Gastrocnemius medialis (tissue), 4 donors: ENCODE data around the gene EPS8L2. TPM values are rescaled to one million over a fixed set of nuclear protein-coding genes. Genes with fewer than 3 reads are reported as not detected.

Experiments used
- ATAC-seq, 2 donors: fragments of 150-250 bp; one replicate each; pipeline ENCODE4 v1.9.1; 2016
- DNase-seq, 2 donors: peaks; one replicate each; pipeline ENCODE4 v3.0.0-alpha.2; 2019
- H3K27ac ChIP-seq, 4 donors: fragments of 200-600 bp; sonication (generic); 1 replicate in 1 of 4; 2 replicates in 3 of 4; pipeline ENCODE4 v1.5.1; 2016 to 2018; ENCODE audit warnings: mild to moderate bottlenecking in 2 of 4, moderate library complexity in 1 of 4
- H3K27me3 ChIP-seq, 3 donors: fragments of 200-600 bp; sonication (generic) in 2 of 3; 1 replicate in 1 of 3; 2 replicates in 2 of 3; pipeline versions ENCODE4 v1.5.1 to v1.6.0; 2016 to 2019; ENCODE audit warnings: mild to moderate bottlenecking in 1 of 3, moderate library complexity in 1 of 3
- H3K36me3 ChIP-seq, 2 donors: fragments of 200-600 bp; sonication (generic) in 1 of 2; one replicate each; pipeline ENCODE4 v1.5.1; 2017 to 2018
- H3K4me1 ChIP-seq, 2 donors: fragments of 200-600 bp; sonication (generic) in 1 of 2; one replicate each; pipeline ENCODE4 v1.5.1; 2016 to 2017; ENCODE audit warnings: mild to moderate bottlenecking in 2 of 2
- H3K4me3 ChIP-seq, 4 donors: fragments of 200-600 bp; sonication (generic) in 3 of 4; 1 replicate in 1 of 4; 2 replicates in 3 of 4; pipeline ENCODE4 v1.5.1; 2016 to 2019; ENCODE audit warnings: mild to moderate bottlenecking in 2 of 4
- H3K9me3 ChIP-seq, 3 donors: fragments of 200-600 bp; sonication (generic) in 2 of 3; 1 replicate in 1 of 3; 2 replicates in 2 of 3; pipeline ENCODE4 v1.5.1; 2016 to 2019
- CTCF ChIP-seq, 5 experiments: fragments of 450-650 bp in 3 of 5; fragments of 200-600 bp in 2 of 5; sonication (generic) in 2 of 5; IDR thresholded peaks in 4 of 5; conservative IDR thresholded peaks in 1 of 5; 1 replicate in 4 of 5; 2 replicates in 1 of 5; pipeline ENCODE4 v1.5.1; 2016 to 2019; ENCODE audit warnings: antibody characterized with exemption in 5 of 5, mild to moderate bottlenecking in 3 of 5, moderate library complexity in 3 of 5
- POLR2A ChIP-seq, 2 donors: fragments of 450-650 bp; IDR thresholded peaks; one replicate each; pipeline ENCODE4 v1.6.1; 2017; ENCODE audit warnings: antibody characterized with exemption in 2 of 2, mild to moderate bottlenecking in 2 of 2, moderate library complexity in 2 of 2
- in situ Hi-C, 4 donors: fragments of 200-750 bp; cut with MboI; loops; one replicate each; pipeline versions ENCODE4 v1.15.0 to v1.8.0; 2017; ENCODE audit warnings: low sequenced_read_pairs in 4 of 4
- intact Hi-C: fragments of 100-400 bp; cut with DNase I; formaldehyde crosslinking; loops from one replicate; pipeline ENCODE4 v1.15.1; 2023; ENCODE audit warnings: low total_unique reads
- total RNA-seq, 4 donors: library from RNA; depleted of rRNA; stranded (reverse); fragments of >200 nt; gene quantifications; one replicate each; pipeline versions ENCODE4 v1.1.0 to v1.2.3, GENCODE V29; 2016

Gene EPS8L2
- total RNA-seq, 4 donors from 2014 or later: 0.42 to 3.3 (median 1.8) TPM

- no peak overlapping the region for H3K27ac ChIP-seq
- no peaks in the 10 kb centered on the region for H3K4me1 ChIP-seq
- no peaks in the 10 kb centered on the region for H3K9me3 ChIP-seq
- TF ChIP-seq POLR2A (IDR thresholded peaks at IDR 0.05) (no peak), CTCF (IDR thresholded peaks at IDR 0.05 in 4 of 5, conservative IDR thresholded peaks at IDR 0.05 in 1 of 5) (no peak)
- in situ Hi-C loops: no loop called here
- H3K36me3 ChIP-seq: peaks cover 0 to 50% of the 10 kb centered on the region in 2 donors
- intact Hi-C loops: no loop called here
- DNase-seq (no peak), ATAC-seq (no peak)
- no peak overlapping the region for H3K4me3 ChIP-seq
- H3K27me3 ChIP-seq: no peaks in the 10 kb centered on the region
These were observed 27.7 kb upstream of the EPS8L2 start for GRCh38 chr11:678297-678696.

GRCh38 chr11:679271-680207 is 26.5 kb upstream of the EPS8L2 start:
- Histone ChIP-seq H3K27me3 (no peaks in the 10 kb centered on the region), H3K4me3 (no peak overlapping the region), H3K36me3 (peaks cover 0 to 50% of the 10 kb centered on the region in 2 donors), H3K27ac (no peak overlapping the region), H3K4me1 (no peaks in the 10 kb centered on the region), H3K9me3 (no peaks in the 10 kb centered on the region)
- intact Hi-C loops: no loop called here
- in situ Hi-C loops: no loop called here
- no peak for TF ChIP-seq CTCF (IDR thresholded peaks at IDR 0.05 in 4 of 5, conservative IDR thresholded peaks at IDR 0.05 in 1 of 5)
- no peak for TF ChIP-seq POLR2A (IDR thresholded peaks at IDR 0.05)
- ATAC-seq: no peak
- no peak for DNase-seq

GRCh38 chr11:680476-680875 is 25.6 kb upstream of the EPS8L2 start:
- H3K4me1 ChIP-seq: no peaks in the 10 kb centered on the region
- H3K27me3 ChIP-seq: no peaks in the 10 kb centered on the region
- TF ChIP-seq POLR2A (IDR thresholded peaks at IDR 0.05): no peak
- in situ Hi-C loops (no loop called here), intact Hi-C loops (no loop called here)
- ATAC-seq (no peak), DNase-seq (no peak)
- H3K36me3 ChIP-seq: peaks cover 0 to 56% of the 10 kb centered on the region in 2 donors
- no peaks in the 10 kb centered on the region for H3K9me3 ChIP-seq
- H3K4me3 ChIP-seq: no peak overlapping the region
- no peak overlapping the region for H3K27ac ChIP-seq

- DNase-seq (no peak), ATAC-seq (no peak)
- no peak for TF ChIP-seq POLR2A (IDR thresholded peaks at IDR 0.05)
- no peak for TF ChIP-seq CTCF (IDR thresholded peaks at IDR 0.05 in 4 of 5, conservative IDR thresholded peaks at IDR 0.05 in 1 of 5)
- Histone ChIP-seq H3K27me3 (no peaks in the 10 kb centered on the region), H3K9me3 (no peaks in the 10 kb centered on the region), H3K4me3 (no peak overlapping the region), H3K36me3 (peaks cover 0 to 60% of the 10 kb centered on the region in 2 donors), H3K27ac (no peak overlapping the region), H3K4me1 (no peaks in the 10 kb centered on the region)
- intact Hi-C loops (no loop called here), in situ Hi-C loops (no loop called here)
These were observed 25.1 kb upstream of the EPS8L2 start for GRCh38 chr11:680970-681369.

GRCh38 chr11:686451-687243 is 19.4 kb upstream of the EPS8L2 start:
- in situ Hi-C loops: no loop called here

More at GRCh38 chr11:686451-687243, 19.4 kb upstream of the EPS8L2 start:
- no peak for ATAC-seq
- Histone ChIP-seq H3K4me3 (no peak overlapping the region), H3K36me3 (peaks cover 0 to 55% of the 10 kb centered on the region in 2 donors), H3K27ac (no peak overlapping the region), H3K4me1 (no peaks in the 10 kb centered on the region), H3K27me3 (no peaks in the 10 kb centered on the region), H3K9me3 (no peaks in the 10 kb centered on the region)
- no peak for TF ChIP-seq POLR2A (IDR thresholded peaks at IDR 0.05)
- TF ChIP-seq CTCF (IDR thresholded peaks at IDR 0.05 in 4 of 5, conservative IDR thresholded peaks at IDR 0.05 in 1 of 5): no peak
- no peak for DNase-seq
- intact Hi-C loops: no loop called here
